Activated CD8-positive, alpha-beta memory T cell treated with anti-CD3 and anti-CD28 coated beads, Interleukin-2, amount 10 ng/mL, durations not matched to agents 7 days and 5 days (primary cell): ENCODE measurements around the gene SLC25A26. TPM values are rescaled to one million over a fixed set of nuclear protein-coding genes. Genes with fewer than 3 reads are reported as not detected.

Source experiments
- ATAC-seq: fragments of 150-1000 bp; cut with Tn5 transposase; one replicate; pipeline ENCODE4 v1.10.0; 2021; ENCODE audit warnings: moderate library complexity
- CTCF ChIA-PET: fragments of 350-600 bp; sonication (Branson Sonifier 250); formaldehyde crosslinking; loops from one replicate; lab custom pipeline; 2021; ENCODE audit warnings: antibody characterized with exemption; lab: Charles Lee
- DNase-seq: peaks from one replicate; pipeline ENCODE4 v3.0.0-alpha.2; 2020
- H3K27ac Mint-ChIP-seq: one replicate; pipeline ENCODE4 v1.8.0; 2021; ENCODE audit warnings: mild to moderate bottlenecking, mixed read lengths
- H3K27me3 Mint-ChIP-seq: one replicate; pipeline ENCODE4 v1.8.0; 2021; ENCODE audit warnings: mixed read lengths
- H3K36me3 Mint-ChIP-seq: one replicate; pipeline ENCODE4 v1.8.0; 2021; ENCODE audit warnings: mild to moderate bottlenecking, mixed read lengths
- H3K4me1 Mint-ChIP-seq: one replicate; pipeline ENCODE4 v1.8.0; 2021; ENCODE audit warnings: mixed read lengths
- H3K4me3 Mint-ChIP-seq: one replicate; pipeline ENCODE4 v1.8.0; 2021; ENCODE audit warnings: mild to moderate bottlenecking, moderate library complexity, mixed read lengths
- H3K9me3 Mint-ChIP-seq: one replicate; pipeline ENCODE4 v1.8.0; 2022; ENCODE audit warnings: low read depth, mixed read lengths
- total RNA-seq, 2 experiments: library from RNA; stranded (reverse); gene quantifications; one replicate each; pipeline ENCODE4 v1.2.3, GENCODE V29; 2021

The SLC25A26 gene
- total RNA-seq, 2 experiments from 2014 or later: 14.5 to 15.6 TPM

DNA sequence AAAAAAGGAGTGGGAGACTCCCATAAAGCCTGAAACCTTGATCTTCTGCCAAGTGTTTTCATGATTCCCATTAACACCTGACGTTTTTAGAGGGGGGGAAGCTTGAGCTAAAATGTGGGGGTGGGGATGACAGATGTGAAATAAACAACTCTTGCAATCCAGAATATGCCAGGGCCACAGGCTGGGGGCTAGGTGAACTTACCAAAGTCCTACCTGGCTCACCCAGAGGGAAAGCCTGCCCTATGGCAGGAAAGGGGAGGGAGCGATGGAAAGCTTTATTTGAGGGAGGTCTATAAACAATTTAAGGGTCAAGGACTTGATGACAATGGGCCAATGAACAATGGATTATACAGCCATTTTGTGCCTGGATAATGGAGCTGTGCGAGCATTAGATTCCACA is 171.7 kb downstream of the SLC25A26 start:
- H3K4me1 Mint-ChIP-seq: peaks cover 23% of the 10 kb centered on the region
- H3K27me3 Mint-ChIP-seq: no peaks in the 10 kb centered on the region
- H3K4me3 Mint-ChIP-seq: no peak overlapping the region
- no peak for ATAC-seq
- CTCF ChIA-PET: interaction anchor here (0.6 to 2.3 kb wide), 3 partner anchors 15 to 430 kb away, joined by 3 to 10 read pairs (median 3); no protein-coding TSS in a partner anchor
- H3K36me3 Mint-ChIP-seq: peaks cover 39% of the 10 kb centered on the region
- no peak for DNase-seq
- no peaks in the 10 kb centered on the region for H3K9me3 Mint-ChIP-seq
- no peak overlapping the region for H3K27ac Mint-ChIP-seq

DNA sequence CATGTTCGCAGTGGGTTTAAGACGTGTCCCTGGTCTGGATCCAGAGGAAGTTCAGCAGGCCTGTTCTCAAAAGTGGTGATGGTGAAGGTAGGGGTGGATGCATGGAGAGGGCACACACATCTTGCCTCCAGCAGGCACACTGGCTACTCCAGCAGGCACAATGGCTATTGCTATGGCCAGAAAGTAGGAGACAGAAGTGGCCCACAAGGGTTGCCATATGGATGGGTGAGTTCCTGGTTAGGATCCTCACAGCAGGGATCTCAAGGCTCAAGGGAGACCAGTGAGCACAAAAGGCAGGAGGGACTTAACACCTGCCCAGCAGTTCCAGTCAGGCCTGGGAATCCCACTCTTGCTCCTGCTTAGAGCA is 172.1 kb downstream of the SLC25A26 start:
- Mint-ChIP-seq H3K4me1 (peaks cover 23% of the 10 kb centered on the region), H3K4me3 (no peak overlapping the region), H3K36me3 (peaks cover 40% of the 10 kb centered on the region), H3K27me3 (no peaks in the 10 kb centered on the region), H3K27ac (peak overlapping the region; percentile 90), H3K9me3 (no peaks in the 10 kb centered on the region)
- no peak for ATAC-seq
- CTCF ChIA-PET: interaction anchor here (1.2 to 2.3 kb wide), 4 partner anchors 14 to 429 kb away, joined by 3 to 10 read pairs (median 7); no protein-coding TSS in a partner anchor
- DNase-seq: no peak

DNA sequence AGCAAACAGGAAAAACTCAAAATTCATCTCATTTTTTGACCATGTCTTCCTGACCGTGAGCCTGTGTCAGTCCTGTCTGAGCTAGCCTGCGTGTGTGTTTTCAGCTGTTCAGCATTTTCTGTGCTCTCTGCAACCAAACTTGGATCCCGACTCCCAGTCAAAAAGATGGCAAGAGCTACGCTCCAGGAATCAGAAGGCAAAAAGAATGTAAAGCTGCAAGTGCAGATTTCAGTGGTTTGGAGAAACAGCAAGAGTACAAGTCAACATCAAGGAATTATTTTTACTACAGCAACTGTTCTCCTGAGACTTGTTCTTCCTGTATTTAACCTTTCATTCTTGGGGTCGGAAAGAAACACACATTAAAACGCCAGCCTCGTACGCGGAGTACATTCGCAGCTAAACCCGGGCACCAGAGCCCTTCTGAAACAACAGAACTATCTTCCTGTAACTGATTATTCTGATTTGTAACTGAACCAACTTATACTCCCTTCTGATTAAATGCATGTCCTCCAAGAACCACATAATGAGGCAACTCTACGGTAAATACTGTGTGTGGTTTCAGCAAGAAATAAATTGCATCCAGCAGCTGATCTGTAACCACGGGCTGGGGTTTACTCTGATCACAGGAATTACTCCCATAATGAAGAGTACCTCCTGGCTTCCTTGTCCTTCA is 172.7 kb downstream of the SLC25A26 start:
- peak overlapping the region; percentile 11 for H3K4me3 Mint-ChIP-seq
- no peaks in the 10 kb centered on the region for H3K27me3 Mint-ChIP-seq
- H3K9me3 Mint-ChIP-seq: no peaks in the 10 kb centered on the region
- CTCF ChIA-PET: interaction anchor here (1.2 to 2.3 kb wide), 4 partner anchors 13 to 429 kb away, joined by 3 to 10 read pairs (median 7); no protein-coding TSS in a partner anchor
- peaks cover 23% of the 10 kb centered on the region for H3K4me1 Mint-ChIP-seq
- peaks cover 36% of the 10 kb centered on the region for H3K36me3 Mint-ChIP-seq
- peak overlapping the region; percentile 90 for H3K27ac Mint-ChIP-seq
- DNase-seq: no peak
- ATAC-seq: peak; percentile 42

DNA sequence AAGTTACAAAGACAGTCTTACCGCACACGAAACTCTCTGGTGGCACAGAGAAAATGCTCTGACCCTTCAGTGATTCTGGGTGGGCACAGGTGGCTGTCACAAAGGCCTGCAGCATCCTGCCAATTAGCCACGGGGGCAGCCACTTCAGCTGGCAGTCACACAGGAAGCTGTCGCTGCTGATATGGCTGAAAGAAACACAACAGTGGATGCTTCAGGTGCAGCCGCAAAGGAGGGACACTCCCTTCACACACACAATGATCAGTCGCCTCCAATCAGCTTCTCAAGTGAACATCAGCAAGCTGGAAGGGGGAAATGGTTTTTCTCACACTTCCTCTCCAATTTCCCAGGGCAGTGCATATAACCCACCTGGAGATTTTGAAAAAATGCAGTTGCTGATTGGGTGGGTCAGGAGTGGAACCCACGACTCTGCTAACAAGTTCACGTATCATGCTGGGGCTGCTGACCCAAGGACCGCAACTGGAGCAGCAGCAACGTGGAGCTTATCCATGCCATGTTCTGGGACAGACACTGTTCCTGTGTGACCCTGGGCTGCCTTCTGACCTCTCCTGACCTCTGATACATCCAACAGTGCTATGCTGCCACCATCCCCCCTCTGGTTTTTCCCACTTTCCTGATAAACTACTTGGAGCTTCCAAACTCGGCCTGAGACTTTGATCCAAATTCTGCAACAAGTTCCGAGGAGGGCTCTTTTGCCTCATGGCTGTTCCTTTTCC is 173.4 kb downstream of the SLC25A26 start:
- no peaks in the 10 kb centered on the region for H3K27me3 Mint-ChIP-seq
- CTCF ChIA-PET: interaction anchor here (1.1 to 2.3 kb wide), 7 partner anchors 13 to 428 kb away, joined by 3 to 10 read pairs (median 4); no protein-coding TSS in a partner anchor
- DNase-seq (peak; percentile 73), ATAC-seq (peak; percentile 88)
- peak overlapping the region; percentile 11 for H3K4me3 Mint-ChIP-seq
- H3K27ac Mint-ChIP-seq: peak overlapping the region; percentile 90
- no peaks in the 10 kb centered on the region for H3K9me3 Mint-ChIP-seq
- H3K36me3 Mint-ChIP-seq: peaks cover 32% of the 10 kb centered on the region
- peaks cover 23% of the 10 kb centered on the region for H3K4me1 Mint-ChIP-seq

DNA sequence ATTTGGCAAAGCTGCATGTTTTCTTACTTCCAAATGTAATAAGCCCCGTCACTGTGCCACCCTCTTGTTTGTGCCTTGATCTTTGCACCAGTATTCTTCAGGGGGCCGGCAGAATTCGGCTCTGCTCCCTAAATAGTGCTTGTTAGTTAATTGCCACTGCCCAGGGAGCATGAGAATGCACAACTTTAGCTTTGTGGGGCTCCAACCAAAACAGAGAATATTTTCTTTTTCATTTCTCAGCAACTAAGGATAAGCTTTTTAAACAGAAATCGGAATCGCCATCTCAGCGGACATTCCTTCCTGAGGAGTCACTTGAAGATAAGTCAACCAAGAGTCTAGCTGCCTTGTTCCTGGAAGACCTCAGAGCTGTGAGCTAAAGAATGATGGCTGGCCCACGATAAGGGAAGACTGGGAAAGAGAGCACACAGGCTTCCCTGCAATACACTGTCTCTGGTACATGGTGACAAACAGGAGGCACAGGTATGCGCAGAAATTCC is 174.0 kb downstream of the SLC25A26 start:
- Mint-ChIP-seq H3K4me1 (peaks cover 21% of the 10 kb centered on the region), H3K36me3 (peaks cover 30% of the 10 kb centered on the region), H3K4me3 (no peak overlapping the region), H3K27me3 (no peaks in the 10 kb centered on the region), H3K9me3 (no peaks in the 10 kb centered on the region), H3K27ac (peak overlapping the region; percentile 54)
- DNase-seq (no peak), ATAC-seq (no peak)
- CTCF ChIA-PET: interaction anchor here (1.1 to 2.3 kb wide), 5 partner anchors 12 to 427 kb away, joined by 3 to 10 read pairs (median 10); no protein-coding TSS in a partner anchor

DNA sequence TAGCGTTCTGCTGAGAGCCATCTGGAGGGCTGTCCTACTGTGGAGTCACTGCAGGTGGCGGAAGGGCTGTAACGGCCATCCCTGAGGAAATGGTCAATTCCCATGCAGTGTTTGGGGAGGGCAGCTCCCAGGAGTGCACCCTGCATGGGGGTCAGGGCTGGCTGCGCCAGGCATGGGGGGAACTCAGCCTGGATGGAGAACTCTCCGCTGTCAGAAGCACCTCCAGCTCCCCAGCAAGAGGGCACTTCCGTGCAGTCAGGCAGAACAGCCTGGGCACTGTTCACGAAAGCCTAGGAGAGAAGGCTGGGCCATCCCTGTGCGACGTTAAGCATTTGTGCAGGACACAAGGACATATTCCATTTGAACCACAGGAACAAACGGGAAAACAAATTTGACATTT is 174.8 kb downstream of the SLC25A26 start:
- H3K27me3 Mint-ChIP-seq: no peaks in the 10 kb centered on the region
- no peak for ATAC-seq
- peaks cover 30% of the 10 kb centered on the region for H3K36me3 Mint-ChIP-seq
- H3K4me3 Mint-ChIP-seq: no peak overlapping the region
- H3K9me3 Mint-ChIP-seq: no peaks in the 10 kb centered on the region
- no peak for DNase-seq
- H3K4me1 Mint-ChIP-seq: peaks cover 21% of the 10 kb centered on the region
- H3K27ac Mint-ChIP-seq: no peak overlapping the region
- CTCF ChIA-PET: no interaction called here

DNA sequence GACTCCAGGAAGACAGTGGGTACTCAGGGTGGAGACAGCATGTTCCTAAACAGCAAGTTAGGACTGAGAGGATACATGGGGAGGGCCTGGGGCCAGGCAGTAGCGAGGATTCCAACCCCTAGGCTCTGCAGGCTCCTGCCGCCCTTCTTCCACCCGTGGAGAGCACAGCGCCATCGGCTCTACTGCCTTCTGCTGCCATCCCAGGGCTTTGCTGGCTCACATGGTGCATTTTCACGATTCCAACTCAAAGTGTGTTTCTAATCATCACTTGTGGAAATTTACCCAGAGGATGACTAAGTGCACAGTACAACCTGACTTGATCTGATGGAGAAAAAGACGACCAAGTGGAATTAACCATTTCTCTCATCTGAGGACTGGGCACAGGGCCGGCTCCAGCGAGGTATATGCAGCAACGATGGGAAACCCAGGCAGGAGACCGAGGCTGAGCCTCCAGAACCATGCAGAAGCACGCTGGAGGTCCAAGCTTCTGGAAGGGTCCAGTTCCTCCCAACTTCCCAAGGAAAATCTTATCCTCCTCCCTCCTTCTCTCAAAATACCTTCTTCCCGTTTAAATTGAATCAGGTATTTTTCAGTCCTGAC is 175.5 kb downstream of the SLC25A26 start:
- Mint-ChIP-seq H3K4me1 (peaks cover 21% of the 10 kb centered on the region), H3K4me3 (no peak overlapping the region), H3K36me3 (peaks cover 27% of the 10 kb centered on the region), H3K27me3 (no peaks in the 10 kb centered on the region), H3K27ac (no peak overlapping the region), H3K9me3 (no peaks in the 10 kb centered on the region)
- no peak for DNase-seq
- no peak for ATAC-seq
- CTCF ChIA-PET: interaction anchor here (1.1 kb wide), 1 partner anchor 119 kb away, joined by 3 read pairs; no protein-coding TSS in a partner anchor

DNA sequence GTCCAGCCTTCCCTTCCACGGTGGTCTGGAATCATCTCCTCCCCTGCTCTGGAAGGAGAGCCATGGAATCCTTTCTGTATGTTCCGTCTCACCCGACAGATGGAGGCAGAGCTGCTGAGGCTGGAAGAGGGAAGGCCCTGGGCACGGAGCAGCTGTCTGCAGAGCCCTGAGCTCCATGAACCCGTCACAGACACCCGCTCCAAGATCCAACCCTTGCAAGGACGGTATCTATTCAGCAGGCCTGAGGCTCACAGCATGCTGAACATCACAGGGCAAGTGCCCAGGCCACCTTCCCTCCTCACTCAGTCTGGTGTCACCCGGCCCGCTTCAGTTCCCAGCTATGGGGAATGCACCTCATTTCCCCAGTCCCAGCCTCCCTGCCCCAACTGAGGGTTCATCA is 176.1 kb downstream of the SLC25A26 start:
- ATAC-seq: no peak

DNA sequence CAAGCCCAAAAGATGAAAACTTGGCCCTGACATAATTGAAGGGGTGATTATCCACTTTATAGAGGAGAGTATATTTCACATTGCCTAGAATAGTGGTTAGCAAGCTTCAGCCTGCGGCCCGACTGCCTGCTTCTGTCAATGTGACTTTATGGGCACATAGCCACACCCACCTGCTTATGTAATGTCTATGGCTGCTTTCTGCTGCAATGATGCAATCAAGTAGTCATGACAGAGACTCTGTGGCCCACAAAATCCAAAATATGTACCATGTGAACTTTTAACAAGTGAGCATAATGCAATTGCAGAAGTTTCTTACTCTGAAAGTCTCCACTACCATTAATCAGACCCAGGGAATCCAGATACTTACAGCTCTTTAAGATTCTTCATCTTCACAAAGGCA is 176.9 kb downstream of the SLC25A26 start:
- CTCF ChIA-PET: interaction anchor here (1.0 kb wide), 2 partner anchors 10 to 144 kb away, joined by 3 read pairs; no protein-coding TSS in a partner anchor
- DNase-seq: no peak
- Mint-ChIP-seq H3K4me3 (no peak overlapping the region), H3K4me1 (peaks cover 17% of the 10 kb centered on the region), H3K27me3 (no peaks in the 10 kb centered on the region), H3K9me3 (no peaks in the 10 kb centered on the region), H3K27ac (no peak overlapping the region), H3K36me3 (peaks cover 17% of the 10 kb centered on the region)
- no peak for ATAC-seq

More for the DNA sequence above, 176.1 kb downstream of the SLC25A26 start:
- CTCF ChIA-PET: interaction anchor here (1.0 to 1.1 kb wide), 2 partner anchors 11 to 120 kb away, joined by 3 read pairs; no protein-coding TSS in a partner anchor
- DNase-seq: no peak
- H3K36me3 Mint-ChIP-seq: peaks cover 24% of the 10 kb centered on the region
- no peaks in the 10 kb centered on the region for H3K27me3 Mint-ChIP-seq
- H3K27ac Mint-ChIP-seq: no peak overlapping the region
- no peak overlapping the region for H3K4me3 Mint-ChIP-seq
- peaks cover 21% of the 10 kb centered on the region for H3K4me1 Mint-ChIP-seq
- no peaks in the 10 kb centered on the region for H3K9me3 Mint-ChIP-seq

DNA sequence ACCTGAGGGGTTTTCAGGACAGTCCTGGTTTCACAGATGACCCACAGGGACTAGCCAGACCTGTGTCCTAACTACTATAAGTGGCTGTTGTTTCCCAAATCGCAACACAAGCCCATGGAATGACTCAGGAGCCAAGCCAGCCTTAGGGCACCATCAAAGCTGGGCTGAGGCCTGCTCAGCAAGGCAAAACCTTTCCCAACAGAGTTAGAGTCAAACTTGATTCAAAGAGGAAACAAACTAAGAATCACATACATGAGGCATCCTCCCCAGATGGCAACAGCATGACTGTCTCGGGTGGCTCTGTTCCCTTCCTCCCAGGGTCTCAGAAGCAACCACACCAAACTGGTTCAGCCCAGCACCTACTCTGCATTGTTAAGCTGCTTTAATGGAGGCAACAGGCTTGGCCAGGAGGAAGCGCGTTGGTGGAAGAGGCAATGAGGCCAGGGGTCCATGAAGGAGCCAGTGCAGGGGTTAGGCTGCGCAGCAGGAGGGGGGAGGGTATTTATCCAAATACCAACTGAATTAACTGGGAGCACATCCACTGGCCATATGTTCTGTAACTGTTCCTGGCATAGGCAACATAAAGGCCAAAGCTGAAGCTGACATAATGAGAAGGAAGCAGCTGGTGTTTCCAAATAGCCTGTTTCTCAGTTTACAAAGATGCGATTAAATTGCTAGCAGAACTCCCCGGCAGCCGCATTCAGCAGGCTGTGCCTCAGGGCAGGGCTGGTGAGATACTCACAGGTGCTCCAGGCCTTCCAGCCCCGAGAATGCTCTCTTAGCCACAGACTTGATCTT is 177.6 kb downstream of the SLC25A26 start:
- peak overlapping the region; percentile 34 for H3K27ac Mint-ChIP-seq
- CTCF ChIA-PET: interaction anchor here (1.0 kb wide), 1 partner anchor 144 kb away, joined by 3 read pairs; no protein-coding TSS in a partner anchor
- peaks cover 12% of the 10 kb centered on the region for H3K36me3 Mint-ChIP-seq
- ATAC-seq: no peak
- H3K9me3 Mint-ChIP-seq: no peaks in the 10 kb centered on the region
- no peaks in the 10 kb centered on the region for H3K27me3 Mint-ChIP-seq
- DNase-seq: no peak
- H3K4me3 Mint-ChIP-seq: no peak overlapping the region
- peaks cover 12% of the 10 kb centered on the region for H3K4me1 Mint-ChIP-seq

DNA sequence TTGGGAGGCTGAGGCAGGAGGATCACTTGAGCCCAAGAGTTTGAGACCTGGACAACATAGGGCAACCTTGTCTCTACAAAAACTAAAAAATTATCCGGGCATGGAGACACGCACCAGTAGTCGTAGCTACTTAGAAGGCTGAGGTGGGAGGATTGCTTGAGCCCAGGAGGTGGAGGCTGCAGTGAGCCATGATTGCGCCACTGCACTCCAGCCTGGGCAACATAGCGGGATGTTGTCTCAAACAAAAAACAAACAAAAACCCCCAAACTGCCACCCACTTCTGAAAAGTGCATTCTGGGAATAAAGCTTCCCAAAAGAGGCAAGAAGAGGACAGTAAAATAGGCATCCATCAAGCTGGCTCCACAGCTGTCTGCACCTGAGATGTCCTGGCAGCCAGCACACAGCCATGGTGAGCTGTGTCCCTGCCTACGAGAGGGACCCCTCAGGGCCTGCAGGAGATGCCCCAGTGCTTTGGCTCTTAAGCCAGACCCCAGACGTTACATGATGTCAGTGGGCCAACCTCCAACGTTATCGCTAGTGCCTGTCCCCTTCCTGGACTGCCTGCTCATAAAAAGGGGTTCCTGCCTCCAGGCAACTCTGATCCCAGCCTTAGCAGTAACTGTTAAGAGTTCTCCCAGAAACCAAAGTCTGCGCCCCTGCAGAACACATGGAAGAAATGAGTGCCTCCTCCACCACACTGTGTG is 178.9 kb downstream of the SLC25A26 start:
- Mint-ChIP-seq H3K9me3 (no peaks in the 10 kb centered on the region), H3K27me3 (no peaks in the 10 kb centered on the region), H3K4me3 (no peak overlapping the region), H3K4me1 (no peaks in the 10 kb centered on the region), H3K27ac (no peak overlapping the region), H3K36me3 (peaks cover 9% of the 10 kb centered on the region)
- DNase-seq: no peak
- ATAC-seq: no peak
- CTCF ChIA-PET: no interaction called here
